ENCODE measurements around the gene NEO1. TPM values are rescaled to one million over a fixed set of nuclear protein-coding genes. Genes with fewer than 3 reads are reported as not detected.
A peak's percentile ranks its signal among the peaks of the same experiment; 100 is the strongest.

Gene NEO1
- total RNA-seq, 1 experiment from 2014 or later, result 41.8 TPM

GRCh38 chr15:73319460-73320245 lies 267.4 kb downstream of the NEO1 start:
- Histone ChIP-seq H3K56ac (ENCODE audit: insufficient read length, low read depth, low read length) (no peak overlapping the region), H3K79me1 (ENCODE audit: insufficient read depth, low read depth, low read length, poor library complexity, severe bottlenecking) (no peaks in the 10 kb centered on the region), H3K9ac (ENCODE audit: extremely low read depth, insufficient read length, low read length) (no peak overlapping the region), H4K5ac (ENCODE audit: insufficient read length, low read depth, low read length) (no peak overlapping the region), H3K23me2 (ENCODE audit: insufficient read length, low read depth, low read length, poor library complexity, severe bottlenecking) (peaks cover 3% of the 10 kb centered on the region), H3K27ac (ENCODE audit: insufficient read length, low read depth, low read length) (no peak overlapping the region), H3K9me3 (ENCODE audit: control insufficient read depth, low read depth, low read length) (no peaks in the 10 kb centered on the region), H2BK12ac (ENCODE audit: insufficient read length, low read depth, low read length) (no peak overlapping the region), H3K14ac (ENCODE audit: insufficient read depth, low read length) (no peak overlapping the region), H4K20me1 (ENCODE audit: control insufficient read depth, insufficient read depth, insufficient read length) (peaks cover 3% of the 10 kb centered on the region), H3K23ac (ENCODE audit: insufficient read length, low read depth, low read length) (no peak overlapping the region), H2BK5ac (ENCODE audit: insufficient read length, low read length) (no peak overlapping the region), H2AFZ (ENCODE audit: low read length) (no peak overlapping the region), H3T11ph (ENCODE audit: low read length) (no peak overlapping the region), H2BK120ac (ENCODE audit: low read depth, low read length, poor library complexity, severe bottlenecking) (no peak overlapping the region), H3K4me1 (ENCODE audit: insufficient read depth, low read length) (no peaks in the 10 kb centered on the region), H3K27me3 (ENCODE audit: insufficient read depth, low read length) (no peaks in the 10 kb centered on the region), H4K8ac (replicated peaks; ENCODE audit: insufficient read length, low read depth, low read length) (no peak overlapping the region), H2BK15ac (ENCODE audit: low read depth, low read length) (no peak overlapping the region), H3K4me2 (ENCODE audit: insufficient read depth, insufficient read length, low read length) (no peak overlapping the region), H2BK20ac (ENCODE audit: low read depth, low read length, poor library complexity, severe bottlenecking) (no peak overlapping the region), H4K91ac (ENCODE audit: insufficient read length, low read depth, low read length) (no peak overlapping the region), H3K4ac (ENCODE audit: low read depth, low read length) (no peak overlapping the region), H3K18ac (ENCODE audit: insufficient read length, low read depth, low read length) (no peak overlapping the region), H2AK5ac (ENCODE audit: insufficient read length, low read length) (no peak overlapping the region), H3K79me2 (ENCODE audit: insufficient read depth, low read length) (no peaks in the 10 kb centered on the region)
- no peak for TF ChIP-seq CTCF (conservative IDR thresholded peaks at IDR 0.05)
- Mint-ChIP-seq H3K4me1 (peaks cover 15 to 17% of the 10 kb centered on the region in 2 experiments), H3K27me3 (ENCODE audit: low read depth) (peaks cover 2% of the 10 kb centered on the region), H3K9me3 (no peaks in the 10 kb centered on the region; a peak in 1 of 5 replicates), H3K27ac (no peak overlapping the region), H3K36me3 (ENCODE audit: insufficient read depth in 1 of 3, low read depth in 3 of 3) (peaks cover 2 to 13% (median 8%) of the 10 kb centered on the region in 3 experiments; a peak in 5 of 7 replicates), H3K4me3 (peak overlapping the region in 1 of 2 experiments; percentile 32; a peak in 3 of 5 replicates)
- WGBS (ENCODE audit: extremely low coverage, insufficient read length, low lambda C conversion rate), result no CpG with 5 or more reads among the region's 8 CpGs
- DNase-seq, result no peak

All from H9 (cell line).